D721Med (cell line): ENCODE results near the gene KCNB1.
"Not testable (repeated sequence)": the region's sequence is repeated elsewhere in the genome, so short reads cannot be mapped to it uniquely, and the experiment has no call there.

Experiments used
- DNase-seq: peaks from one replicate; pipeline ENCODE4 v3.0.0; 2011; ENCODE audit warnings: low spot score; ENCODE audit not compliant: insufficient read length
- FAIRE-seq: peaks from 2 replicates; lab custom pipeline; 2011; peaks lifted over from hg19 to GRCh38; lab: Jason Lieb, UNC
- TF ChIP-seq, protein P1 (sequence below): IDR thresholded peaks from 2 replicates; pipeline ENCODE4 v1.5.1; 2012; ENCODE audit warnings: mild to moderate bottlenecking, control low read depth; ENCODE audit not compliant: insufficient read depth; ENCODE audit errors: missing control alignments

KCNB1 gene

DNA sequence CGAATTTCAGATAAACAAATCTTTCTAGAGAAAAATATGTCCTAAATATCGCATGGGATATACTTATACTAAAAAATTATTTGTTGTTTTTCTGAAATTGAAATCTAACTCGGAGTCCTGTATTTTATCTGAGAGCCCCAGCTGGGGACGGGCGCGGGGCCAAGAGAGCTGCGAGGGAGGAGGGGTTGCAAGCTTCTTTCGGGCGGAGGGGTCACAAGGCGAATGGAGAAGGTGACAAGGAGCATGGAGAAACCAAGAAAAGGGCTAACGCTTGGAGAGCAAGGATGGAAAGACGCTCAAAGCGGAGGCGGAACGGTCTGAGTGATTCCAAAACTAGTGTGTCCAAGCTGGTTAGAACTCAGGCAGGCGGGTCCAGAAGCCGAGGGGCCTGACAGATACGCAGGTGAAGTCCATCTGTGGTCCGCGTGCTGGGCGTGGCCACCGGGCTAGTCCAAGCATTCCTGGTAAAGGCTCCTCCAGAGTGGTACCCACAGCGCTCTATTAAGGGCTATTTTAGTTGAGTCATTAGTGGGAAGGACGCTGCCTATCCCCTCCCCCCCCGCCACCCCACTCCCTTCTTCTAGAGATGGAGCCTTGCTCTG lies 163.2 kb downstream of the KCNB1 start:
- TF ChIP-seq, protein P1, sequence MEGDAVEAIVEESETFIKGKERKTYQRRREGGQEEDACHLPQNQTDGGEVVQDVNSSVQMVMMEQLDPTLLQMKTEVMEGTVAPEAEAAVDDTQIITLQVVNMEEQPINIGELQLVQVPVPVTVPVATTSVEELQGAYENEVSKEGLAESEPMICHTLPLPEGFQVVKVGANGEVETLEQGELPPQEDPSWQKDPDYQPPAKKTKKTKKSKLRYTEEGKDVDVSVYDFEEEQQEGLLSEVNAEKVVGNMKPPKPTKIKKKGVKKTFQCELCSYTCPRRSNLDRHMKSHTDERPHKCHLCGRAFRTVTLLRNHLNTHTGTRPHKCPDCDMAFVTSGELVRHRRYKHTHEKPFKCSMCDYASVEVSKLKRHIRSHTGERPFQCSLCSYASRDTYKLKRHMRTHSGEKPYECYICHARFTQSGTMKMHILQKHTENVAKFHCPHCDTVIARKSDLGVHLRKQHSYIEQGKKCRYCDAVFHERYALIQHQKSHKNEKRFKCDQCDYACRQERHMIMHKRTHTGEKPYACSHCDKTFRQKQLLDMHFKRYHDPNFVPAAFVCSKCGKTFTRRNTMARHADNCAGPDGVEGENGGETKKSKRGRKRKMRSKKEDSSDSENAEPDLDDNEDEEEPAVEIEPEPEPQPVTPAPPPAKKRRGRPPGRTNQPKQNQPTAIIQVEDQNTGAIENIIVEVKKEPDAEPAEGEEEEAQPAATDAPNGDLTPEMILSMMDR: no peak
- DNase-seq: no peak
- FAIRE-seq: no peak

- DNase-seq (no peak), FAIRE-seq (no peak)
- TF ChIP-seq, protein P1: no peak
These were observed 163.8 kb downstream of the KCNB1 start for GRCh38 chr20:49318430-49319207.

DNA sequence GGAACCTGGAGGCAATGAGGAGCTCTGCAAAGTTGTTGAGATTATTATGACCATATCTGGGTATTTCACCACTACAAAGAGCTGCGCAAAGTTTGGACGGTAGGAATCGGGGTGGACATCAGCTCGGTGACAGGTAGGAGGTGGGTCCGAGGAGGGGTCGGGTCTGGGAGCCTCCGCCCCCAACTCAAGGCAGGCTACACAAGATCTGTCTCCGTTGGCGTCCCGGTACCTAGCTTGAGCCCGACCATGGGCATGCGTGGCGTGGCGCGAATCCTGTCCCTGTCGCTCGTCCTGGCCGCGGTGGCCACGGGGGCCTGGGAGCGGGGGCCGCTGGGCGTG lies 164.4 kb downstream of the KCNB1 start:
- TF ChIP-seq, protein P1: no peak
- no peak for DNase-seq
- FAIRE-seq: no peak

GRCh38 chr20:49316704-49317103 lies 165.8 kb downstream of the KCNB1 start:
- DNase-seq (no peak), FAIRE-seq (no peak)
- TF ChIP-seq, protein P1: no peak

DNA sequence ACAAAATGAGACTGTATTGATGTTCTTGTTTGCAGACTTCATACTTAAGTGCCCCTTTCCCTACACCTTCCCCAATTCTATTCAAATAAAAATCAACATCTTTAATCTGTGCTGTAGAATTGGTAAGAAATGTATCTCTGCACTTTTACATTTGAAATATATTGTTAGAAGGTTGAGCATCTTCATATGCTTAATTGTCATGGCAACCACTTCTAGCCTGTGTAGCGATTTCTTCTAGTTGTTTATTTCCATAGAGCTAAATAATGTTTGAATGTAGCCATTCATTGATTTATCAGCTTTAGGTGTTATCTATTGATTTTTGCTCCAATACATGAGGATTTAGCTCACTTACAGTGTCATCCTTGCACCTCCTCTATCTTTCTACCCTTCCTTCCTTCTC lies 166.9 kb downstream of the KCNB1 start:
- DNase-seq (no peak), FAIRE-seq (no peak)
- TF ChIP-seq, protein P1: no peak

DNA sequence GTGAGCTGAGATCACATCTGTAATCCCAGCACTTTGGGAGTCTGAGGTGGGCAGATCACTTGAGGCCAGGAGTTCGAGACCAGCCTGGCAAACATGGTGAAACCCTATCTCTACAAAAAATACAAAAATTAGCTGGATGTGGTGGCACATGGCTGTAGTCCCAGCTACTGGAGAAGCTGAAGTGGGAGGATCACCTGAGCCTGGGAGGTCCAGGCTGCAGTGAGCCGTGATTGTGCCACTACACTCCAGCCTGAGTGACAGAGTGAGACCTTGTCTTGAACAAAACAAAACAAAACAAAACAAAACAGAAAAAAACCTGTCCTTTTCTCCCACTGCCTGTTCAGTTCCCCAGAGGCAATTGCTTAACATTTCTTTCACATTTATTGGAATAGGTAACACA lies 168.4 kb downstream of the KCNB1 start:
- FAIRE-seq, DNase-seq: not testable (repeated sequence)
